MM.1S (cell line): Measurements from ENCODE around the gene TELO2.

Experiments
- DNase-seq: peaks from one replicate; pipeline ENCODE4 v3.0.0-alpha.2; 2015
- H2AFZ ChIP-seq: fragments of 300-600 bp; sonication (generic); 2 replicates; pipeline ENCODE4 v1.6.0; 2016; ENCODE audit warnings: antibody characterized with exemption, low read length
- H3F3A ChIP-seq: fragments of 300-600 bp; sonication (generic); 2 replicates; pipeline ENCODE4 v1.6.1; 2016; ENCODE audit warnings: mild to moderate bottlenecking, antibody characterized with exemption, low read length, moderate library complexity, mixed read lengths; ENCODE audit not compliant: insufficient read depth
- H3K27ac ChIP-seq: fragments of 300-600 bp; sonication (generic); 2 replicates; pipeline ENCODE4 v1.5.1; 2016; ENCODE audit warnings: mild to moderate bottlenecking, low read length
- H3K27me3 ChIP-seq: fragments of 300-600 bp; sonication (generic); replicated peaks from 2 replicates; pipeline ENCODE4 v1.6.0; 2016; ENCODE audit warnings: low read length; ENCODE audit not compliant: insufficient read depth
- H3K36me3 ChIP-seq: fragments of 300-600 bp; sonication (generic); replicated peaks from 2 replicates; pipeline ENCODE4 v1.6.1; 2016; ENCODE audit warnings: mild to moderate bottlenecking, low read length, mixed read lengths; ENCODE audit not compliant: insufficient read depth
- H3K4me1 ChIP-seq: fragments of 300-600 bp; sonication (generic); 2 replicates; pipeline ENCODE4 v1.6.1; 2016; ENCODE audit warnings: low read length, mixed read lengths
- H3K4me2 ChIP-seq: fragments of 300-600 bp; sonication (generic); 2 replicates; pipeline ENCODE4 v1.6.0; 2016; ENCODE audit warnings: low read depth, low read length
- H3K4me3 ChIP-seq: fragments of 300-600 bp; sonication (generic); 2 replicates; pipeline ENCODE4 v1.5.1; 2016; ENCODE audit warnings: low read length, mixed read lengths
- H3K79me2 ChIP-seq: fragments of 300-600 bp; sonication (generic); 2 replicates; pipeline ENCODE4 v1.6.1; 2016; ENCODE audit warnings: mixed run types, low read length, mixed read lengths
- H3K9ac ChIP-seq: fragments of 300-600 bp; sonication (generic); 2 replicates; pipeline ENCODE4 v1.6.1; 2016; ENCODE audit warnings: low read length, mixed read lengths
- H3K9me2 ChIP-seq: fragments of 300-600 bp; sonication (generic); replicated peaks from 2 replicates; pipeline ENCODE4 v1.6.1; 2016; ENCODE audit warnings: mild to moderate bottlenecking, low read length, mixed read lengths; ENCODE audit not compliant: insufficient read depth
- H3K9me3 ChIP-seq: fragments of 300-600 bp; sonication (generic); replicated peaks from 2 replicates; pipeline ENCODE4 v1.6.1; 2016; ENCODE audit warnings: mild to moderate bottlenecking, low read length, mixed read lengths; ENCODE audit not compliant: insufficient read depth
- H4K20me1 ChIP-seq: fragments of 300-600 bp; sonication (generic); 2 replicates; pipeline ENCODE4 v1.6.1; 2016; ENCODE audit warnings: mild to moderate bottlenecking, low read length, moderate library complexity, mixed read lengths; ENCODE audit not compliant: insufficient read depth
- EZH2 ChIP-seq: fragments of 300-600 bp; sonication (generic); optimal IDR thresholded peaks from 2 replicates; pipeline ENCODE3; 2017; ENCODE audit warnings: low read depth, mild to moderate bottlenecking, antibody characterized with exemption, low read length, mixed read lengths
- EZH2phosphoT487 ChIP-seq: fragments of 300-600 bp; sonication (generic); IDR thresholded peaks from 2 replicates; pipeline ENCODE4 v1.6.1; 2018; ENCODE audit warnings: antibody characterized with exemption, low read length
- TF ChIP-seq, protein P1 (sequence below): fragments of 300-600 bp; sonication (generic); IDR thresholded peaks from 2 replicates; pipeline ENCODE4 v1.5.1; 2016; ENCODE audit warnings: antibody characterized with exemption, low read length, mixed read lengths

Gene TELO2

DNA sequence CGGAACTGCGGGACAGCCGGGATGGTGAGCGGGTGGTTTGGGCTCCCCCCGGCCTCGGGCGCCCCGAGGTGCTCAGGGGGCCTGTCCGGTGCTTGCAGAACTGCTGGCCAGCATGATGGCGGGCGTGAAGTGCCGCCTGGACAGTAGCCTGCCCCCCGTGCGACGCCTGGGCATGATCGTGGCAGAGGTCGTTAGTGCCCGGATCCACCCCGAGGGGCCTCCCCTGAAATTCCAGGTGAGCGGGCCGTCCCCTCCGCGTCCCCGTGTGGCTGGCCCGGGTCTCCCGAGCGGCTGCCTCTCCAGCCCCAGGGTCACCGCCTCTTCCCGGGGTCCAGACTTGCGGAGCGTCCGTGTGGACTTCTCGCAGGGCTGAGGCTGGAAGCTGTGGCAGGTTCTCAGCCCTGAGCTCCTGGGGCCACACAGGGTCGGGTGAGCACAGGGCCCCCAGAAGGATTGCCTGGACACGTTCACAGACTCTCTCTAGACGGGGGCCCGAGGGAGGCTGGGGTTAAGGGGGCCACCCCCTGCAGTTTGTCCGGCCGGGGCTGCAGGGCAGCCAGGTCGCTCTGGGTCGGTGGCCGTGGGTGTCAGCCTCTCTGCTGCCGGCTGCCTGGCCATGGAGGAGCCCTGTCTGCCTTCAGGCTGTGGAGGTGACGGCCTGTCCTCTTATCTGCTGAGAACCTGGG is 7.4 kb downstream of the TELO2 start:
- Histone ChIP-seq H3K4me3 (no peak overlapping the region), H3K9ac (no peak overlapping the region), H3K9me2 (no peaks in the 10 kb centered on the region), H3K36me3 (peaks cover 2% of the 10 kb centered on the region), H4K20me1 (no peaks in the 10 kb centered on the region), H3K9me3 (no peaks in the 10 kb centered on the region), H3K4me1 (no peaks in the 10 kb centered on the region), H3K79me2 (peaks cover 2% of the 10 kb centered on the region; the same call in 1 of the 2 replicates), H2AFZ (no peak overlapping the region), H3F3A (no peaks in the 10 kb centered on the region), H3K27me3 (no peaks in the 10 kb centered on the region), H3K4me2 (no peak overlapping the region), H3K27ac (no peak overlapping the region)
- no peak for TF ChIP-seq EZH2
- no peak for TF ChIP-seq EZH2phosphoT487
- TF ChIP-seq, protein P1, sequence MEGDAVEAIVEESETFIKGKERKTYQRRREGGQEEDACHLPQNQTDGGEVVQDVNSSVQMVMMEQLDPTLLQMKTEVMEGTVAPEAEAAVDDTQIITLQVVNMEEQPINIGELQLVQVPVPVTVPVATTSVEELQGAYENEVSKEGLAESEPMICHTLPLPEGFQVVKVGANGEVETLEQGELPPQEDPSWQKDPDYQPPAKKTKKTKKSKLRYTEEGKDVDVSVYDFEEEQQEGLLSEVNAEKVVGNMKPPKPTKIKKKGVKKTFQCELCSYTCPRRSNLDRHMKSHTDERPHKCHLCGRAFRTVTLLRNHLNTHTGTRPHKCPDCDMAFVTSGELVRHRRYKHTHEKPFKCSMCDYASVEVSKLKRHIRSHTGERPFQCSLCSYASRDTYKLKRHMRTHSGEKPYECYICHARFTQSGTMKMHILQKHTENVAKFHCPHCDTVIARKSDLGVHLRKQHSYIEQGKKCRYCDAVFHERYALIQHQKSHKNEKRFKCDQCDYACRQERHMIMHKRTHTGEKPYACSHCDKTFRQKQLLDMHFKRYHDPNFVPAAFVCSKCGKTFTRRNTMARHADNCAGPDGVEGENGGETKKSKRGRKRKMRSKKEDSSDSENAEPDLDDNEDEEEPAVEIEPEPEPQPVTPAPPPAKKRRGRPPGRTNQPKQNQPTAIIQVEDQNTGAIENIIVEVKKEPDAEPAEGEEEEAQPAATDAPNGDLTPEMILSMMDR: no peak
- DNase-seq: no peak

DNA sequence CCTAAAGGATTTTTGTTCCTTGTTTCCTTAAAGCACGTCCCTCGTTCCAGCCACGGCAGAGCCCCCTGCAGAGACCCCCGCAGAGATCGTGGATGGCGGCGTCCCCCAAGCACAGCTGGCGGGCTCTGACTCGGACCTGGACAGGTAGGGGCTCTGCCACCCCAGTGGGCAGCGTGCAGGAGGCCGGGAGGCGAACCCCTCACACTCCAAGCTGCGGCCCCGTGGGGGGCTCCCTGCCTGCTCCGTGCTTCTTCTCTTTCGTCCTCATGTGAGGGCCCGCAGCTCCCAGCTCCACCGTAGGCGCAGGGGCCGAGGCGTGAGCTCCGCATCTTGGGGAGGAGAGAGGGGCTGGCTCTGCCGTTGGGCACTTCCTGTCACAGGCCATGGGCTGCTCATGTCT is 8.5 kb downstream of the TELO2 start:
- H3F3A ChIP-seq: no peaks in the 10 kb centered on the region
- H3K4me1 ChIP-seq: no peaks in the 10 kb centered on the region
- H3K36me3 ChIP-seq: peaks cover 2% of the 10 kb centered on the region
- no peak overlapping the region for H3K9ac ChIP-seq
- H3K27ac ChIP-seq: no peak overlapping the region
- no peaks in the 10 kb centered on the region for H4K20me1 ChIP-seq
- no peaks in the 10 kb centered on the region for H3K9me2 ChIP-seq
- DNase-seq: no peak
- H2AFZ ChIP-seq: no peak overlapping the region
- H3K79me2 ChIP-seq: no peaks in the 10 kb centered on the region
- no peak overlapping the region for H3K4me3 ChIP-seq
- no peak overlapping the region for H3K4me2 ChIP-seq
- TF ChIP-seq EZH2phosphoT487: no peak
- TF ChIP-seq, protein P1: no peak
- TF ChIP-seq EZH2: no peak
- no peaks in the 10 kb centered on the region for H3K9me3 ChIP-seq
- H3K27me3 ChIP-seq: no peaks in the 10 kb centered on the region

DNA sequence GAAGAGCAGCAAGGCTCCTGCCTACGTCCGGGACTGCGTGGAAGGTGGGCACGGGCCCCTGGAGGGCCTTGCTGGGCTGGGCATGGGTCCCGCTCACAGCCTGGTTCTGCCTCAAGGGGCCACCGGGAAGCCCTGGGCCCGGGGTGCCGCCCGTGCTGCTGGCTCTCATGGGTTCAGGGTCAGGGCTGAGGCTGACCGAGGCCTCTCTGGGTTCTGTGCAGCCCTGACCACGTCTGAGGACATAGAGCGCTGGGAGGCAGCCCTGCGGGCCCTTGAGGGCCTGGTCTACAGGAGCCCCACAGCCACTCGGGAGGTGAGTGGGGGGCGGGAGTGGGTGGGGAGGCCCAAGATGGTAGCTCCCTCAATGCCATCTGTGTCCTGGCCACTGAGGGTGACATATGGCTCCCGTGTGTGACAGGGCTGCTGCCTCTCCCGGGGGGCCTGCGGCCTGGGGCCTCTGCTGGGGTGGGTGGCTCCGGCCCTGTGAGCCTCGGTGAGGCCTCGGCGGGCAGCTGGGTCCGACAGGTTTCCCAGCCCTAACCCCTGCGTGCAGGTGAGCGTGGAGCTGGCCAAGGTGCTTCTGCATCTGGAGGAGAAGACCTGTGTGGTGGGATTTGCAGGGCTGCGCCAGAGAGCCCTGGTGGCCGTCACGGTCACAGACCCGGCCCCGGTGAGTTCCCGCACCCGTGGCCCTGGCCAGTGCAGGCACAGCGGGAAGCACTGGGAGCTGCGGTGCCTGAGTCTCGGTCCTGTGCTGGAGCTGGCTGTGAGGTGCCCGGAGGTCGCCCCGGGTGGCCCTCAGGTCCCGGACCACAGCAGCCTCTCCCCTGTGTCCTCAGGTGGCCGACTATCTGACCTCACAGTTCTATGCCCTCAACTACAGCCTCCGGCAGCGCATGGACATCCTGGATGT is 9.2 kb downstream of the TELO2 start:
- Histone ChIP-seq H3K9me2 (no peaks in the 10 kb centered on the region), H3K9me3 (no peaks in the 10 kb centered on the region), H4K20me1 (no peaks in the 10 kb centered on the region), H3K36me3 (peaks cover 2% of the 10 kb centered on the region), H3F3A (no peaks in the 10 kb centered on the region), H2AFZ (no peak overlapping the region), H3K9ac (no peak overlapping the region), H3K4me1 (no peaks in the 10 kb centered on the region), H3K4me3 (no peak overlapping the region), H3K4me2 (no peak overlapping the region), H3K27me3 (no peaks in the 10 kb centered on the region), H3K27ac (no peak overlapping the region), H3K79me2 (no peaks in the 10 kb centered on the region)
- no peak for DNase-seq
- TF ChIP-seq EZH2phosphoT487: no peak
- no peak for TF ChIP-seq EZH2
- TF ChIP-seq, protein P1: no peak
